HepG2 (cell line): ENCODE results near the gene SPI1. TPM values are rescaled to one million over a fixed set of nuclear protein-coding genes. Genes with fewer than 3 reads are reported as not detected.

ENCODE experiments used
- GLMP ChIP-seq: sonication (generic); formaldehyde crosslinking; IDR thresholded peaks from 2 replicates; pipeline ENCODE4 v1.9.0; 2021; ENCODE audit warnings: missing genetic modification reagents, mild to moderate bottlenecking, borderline replicate concordance
- IKZF1 ChIP-seq: fragments of 450-650 bp; IDR thresholded peaks from 2 replicates; pipeline ENCODE4 v1.7.1; 2016
- IRF9 ChIP-seq: sonication (generic); formaldehyde crosslinking; IDR thresholded peaks from 2 replicates; pipeline ENCODE4 v1.8.0; 2022; ENCODE audit warnings: missing genetic modification reagents, mild to moderate bottlenecking, borderline replicate concordance
- NBN ChIP-seq: fragments of 450-650 bp; conservative IDR thresholded peaks from 2 replicates; pipeline ENCODE4 v1.6.1; 2017
- NKX3-1 ChIP-seq: sonication (generic); formaldehyde crosslinking; IDR thresholded peaks from 2 replicates; pipeline ENCODE4 v1.5.0; 2020; ENCODE audit warnings: missing genetic modification reagents
- PRPF4 ChIP-seq: fragments of 200-400 bp; formaldehyde crosslinking; IDR thresholded peaks from 2 replicates; pipeline ENCODE4 v1.6.1; 2016; ENCODE audit warnings: low read length, low read depth; ENCODE audit not compliant: poor library complexity, severe bottlenecking
- RCOR2 ChIP-seq: IDR thresholded peaks from 2 replicates; pipeline ENCODE4 v1.6.1; 2016; ENCODE audit warnings: missing biosample characterization, missing genetic modification reagents
- SNAI1 ChIP-seq: sonication (generic); formaldehyde crosslinking; IDR thresholded peaks from 2 replicates; pipeline ENCODE4 v1.5.0; 2020; ENCODE audit warnings: mild to moderate bottlenecking, missing genetic modification reagents, borderline replicate concordance
- SYNCRIP ChIP-seq: fragments of 200-400 bp; formaldehyde crosslinking; IDR thresholded peaks from 2 replicates; pipeline ENCODE4 v1.6.1; 2018; ENCODE audit warnings: mild to moderate bottlenecking, low read depth, low read length; ENCODE audit not compliant: insufficient read depth
- TEAD2 ChIP-seq: sonication (generic); formaldehyde crosslinking; IDR thresholded peaks from 2 replicates; pipeline ENCODE4 v1.9.0; 2021; ENCODE audit warnings: missing genetic modification reagents
- TEAD3 ChIP-seq: optimal IDR thresholded peaks from 2 replicates; pipeline ENCODE3; 2016; ENCODE audit warnings: borderline replicate concordance
- TSC22D2 ChIP-seq: sonication (generic); formaldehyde crosslinking; IDR thresholded peaks from 2 replicates; pipeline ENCODE4 v1.5.1; 2020; ENCODE audit warnings: missing genetic modification reagents, mild to moderate bottlenecking, borderline replicate concordance
- ZKSCAN1 ChIP-seq: fragments of 150-350 bp; IDR thresholded peaks from 2 replicates; pipeline ENCODE4 v1.6.1; 2014; ENCODE audit warnings: low read length
- ZNF121 ChIP-seq: sonication (generic); formaldehyde crosslinking; IDR thresholded peaks from 2 replicates; pipeline ENCODE4 v1.5.0; 2020; ENCODE audit warnings: mild to moderate bottlenecking, missing genetic modification reagents
- ZNF441 ChIP-seq: sonication (generic); formaldehyde crosslinking; IDR thresholded peaks from 2 replicates; pipeline ENCODE4 v1.7.0; 2021; ENCODE audit warnings: missing genetic modification reagents, borderline replicate concordance
- ZNF547 ChIP-seq: sonication (generic); formaldehyde crosslinking; IDR thresholded peaks from 2 replicates; pipeline ENCODE4 v1.5.1; 2020; ENCODE audit warnings: mild to moderate bottlenecking, missing genetic modification reagents
- ZNF607 ChIP-seq: sonication (generic); formaldehyde crosslinking; IDR thresholded peaks from 2 replicates; pipeline ENCODE4 v1.5.1; 2020; ENCODE audit warnings: missing genetic modification reagents, mild to moderate bottlenecking, borderline replicate concordance
- ZSCAN29 ChIP-seq: sonication (generic); formaldehyde crosslinking; conservative IDR thresholded peaks from 2 replicates; pipeline ENCODE4 v1.4.0; 2020; ENCODE audit warnings: mild to moderate bottlenecking, missing genetic modification reagents
- polyA plus RNA-seq, 8 experiments: library from polyadenylated mRNA; depleted of rRNA in 3 of 8; stranded (reverse) in 7 of 8; unstranded in 1 of 8; fragments of >200 nt; fragmentation: Illumina TruSeq in 4 of 8; extraction: Trizol in 4 of 8; gene quantifications; 2 replicates each; pipeline versions ENCODE4 v1.2.1 to v1.2.3, GENCODE V29; 2011 to 2016; ENCODE audit warnings: low read depth in 4 of 8, missing spikeins in 1 of 8, mixed read lengths in 1 of 8; ENCODE audit not compliant: insufficient read depth in 1 of 8
- total RNA-seq, 5 experiments: library from RNA; depleted of rRNA; stranded (reverse); fragments of >200 nt; fragmentation: Illumina TruSeq; extraction: Trizol; gene quantifications; 2 replicates each; pipeline ENCODE4 v1.2.3, GENCODE V29; 2016; ENCODE audit warnings: low read depth in 1 of 5
- TF ChIP-seq, protein P1 (sequence below): sonication (generic); formaldehyde crosslinking; IDR thresholded peaks from 2 replicates; pipeline ENCODE4 v1.5.0; 2020; ENCODE audit warnings: mild to moderate bottlenecking, missing genetic modification reagents
- TF ChIP-seq, protein P2 (sequence below): sonication (generic); formaldehyde crosslinking; IDR thresholded peaks from 2 replicates; pipeline ENCODE4 v1.4.0; 2020; ENCODE audit warnings: low read depth, missing genetic modification reagents
- TF ChIP-seq, protein P3 (sequence below): sonication (generic); formaldehyde crosslinking; IDR thresholded peaks from 2 replicates; pipeline ENCODE4 v1.4.0; 2020; ENCODE audit warnings: mild to moderate bottlenecking, missing genetic modification reagents

The SPI1 gene
- total and polyA plus RNA-seq, 2 of the 13 experiments (the other 11 are each of a cell fraction or from before 2014, with no cell fraction given), result not detected

- TF ChIP-seq ZNF121 (CRISPR knock-in tag) (no peak), NKX3-1 (CRISPR knock-in tag) (no peak), TEAD2 (CRISPR knock-in tag) (no peak), SYNCRIP (no peak), ZNF441 (CRISPR knock-in tag) (no peak), RCOR2 (CRISPR knock-in tag) (no peak), ZNF607 (CRISPR knock-in tag) (no peak), SNAI1 (CRISPR knock-in tag) (no peak), IKZF1 (no peak), ZKSCAN1 (peak; percentile 70; the same call in 1 of the 2 replicates), ZNF547 (no peak), TEAD3 (CRISPR knock-in tag) (no peak), ZSCAN29 (CRISPR knock-in tag) (no peak), NBN (no peak), TSC22D2 (CRISPR knock-in tag) (no peak), IRF9 (CRISPR knock-in tag) (no peak), PRPF4 (no peak), GLMP (no peak)
- TF ChIP-seq, protein P1, sequence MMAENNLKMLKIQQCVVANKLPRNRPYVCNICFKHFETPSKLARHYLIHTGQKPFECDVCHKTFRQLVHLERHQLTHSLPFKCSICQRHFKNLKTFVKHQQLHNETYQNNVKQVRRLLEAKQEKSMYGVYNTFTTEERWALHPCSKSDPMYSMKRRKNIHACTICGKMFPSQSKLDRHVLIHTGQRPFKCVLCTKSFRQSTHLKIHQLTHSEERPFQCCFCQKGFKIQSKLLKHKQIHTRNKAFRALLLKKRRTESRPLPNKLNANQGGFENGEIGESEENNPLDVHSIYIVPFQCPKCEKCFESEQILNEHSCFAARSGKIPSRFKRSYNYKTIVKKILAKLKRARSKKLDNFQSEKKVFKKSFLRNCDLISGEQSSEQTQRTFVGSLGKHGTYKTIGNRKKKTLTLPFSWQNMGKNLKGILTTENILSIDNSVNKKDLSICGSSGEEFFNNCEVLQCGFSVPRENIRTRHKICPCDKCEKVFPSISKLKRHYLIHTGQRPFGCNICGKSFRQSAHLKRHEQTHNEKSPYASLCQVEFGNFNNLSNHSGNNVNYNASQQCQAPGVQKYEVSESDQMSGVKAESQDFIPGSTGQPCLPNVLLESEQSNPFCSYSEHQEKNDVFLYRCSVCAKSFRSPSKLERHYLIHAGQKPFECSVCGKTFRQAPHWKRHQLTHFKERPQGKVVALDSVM (CRISPR knock-in tag), result no peak
- TF ChIP-seq, protein P2, sequence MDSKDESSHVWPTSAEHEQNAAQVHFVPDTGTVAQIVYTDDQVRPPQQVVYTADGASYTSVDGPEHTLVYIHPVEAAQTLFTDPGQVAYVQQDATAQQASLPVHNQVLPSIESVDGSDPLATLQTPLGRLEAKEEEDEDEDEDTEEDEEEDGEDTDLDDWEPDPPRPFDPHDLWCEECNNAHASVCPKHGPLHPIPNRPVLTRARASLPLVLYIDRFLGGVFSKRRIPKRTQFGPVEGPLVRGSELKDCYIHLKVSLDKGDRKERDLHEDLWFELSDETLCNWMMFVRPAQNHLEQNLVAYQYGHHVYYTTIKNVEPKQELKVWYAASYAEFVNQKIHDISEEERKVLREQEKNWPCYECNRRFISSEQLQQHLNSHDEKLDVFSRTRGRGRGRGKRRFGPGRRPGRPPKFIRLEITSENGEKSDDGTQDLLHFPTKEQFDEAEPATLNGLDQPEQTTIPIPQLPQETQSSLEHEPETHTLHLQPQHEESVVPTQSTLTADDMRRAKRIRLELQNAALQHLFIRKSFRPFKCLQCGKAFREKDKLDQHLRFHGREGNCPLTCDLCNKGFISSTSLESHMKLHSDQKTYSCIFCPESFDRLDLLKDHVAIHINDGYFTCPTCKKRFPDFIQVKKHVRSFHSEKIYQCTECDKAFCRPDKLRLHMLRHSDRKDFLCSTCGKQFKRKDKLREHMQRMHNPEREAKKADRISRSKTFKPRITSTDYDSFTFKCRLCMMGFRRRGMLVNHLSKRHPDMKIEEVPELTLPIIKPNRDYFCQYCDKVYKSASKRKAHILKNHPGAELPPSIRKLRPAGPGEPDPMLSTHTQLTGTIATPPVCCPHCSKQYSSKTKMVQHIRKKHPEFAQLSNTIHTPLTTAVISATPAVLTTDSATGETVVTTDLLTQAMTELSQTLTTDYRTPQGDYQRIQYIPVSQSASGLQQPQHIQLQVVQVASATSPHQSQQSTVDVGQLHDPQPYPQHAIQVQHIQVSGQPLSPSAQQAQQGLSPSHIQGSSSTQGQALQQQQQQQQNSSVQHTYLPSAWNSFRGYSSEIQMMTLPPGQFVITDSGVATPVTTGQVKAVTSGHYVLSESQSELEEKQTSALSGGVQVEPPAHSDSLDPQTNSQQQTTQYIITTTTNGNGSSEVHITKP, result no peak
- TF ChIP-seq, protein P3, sequence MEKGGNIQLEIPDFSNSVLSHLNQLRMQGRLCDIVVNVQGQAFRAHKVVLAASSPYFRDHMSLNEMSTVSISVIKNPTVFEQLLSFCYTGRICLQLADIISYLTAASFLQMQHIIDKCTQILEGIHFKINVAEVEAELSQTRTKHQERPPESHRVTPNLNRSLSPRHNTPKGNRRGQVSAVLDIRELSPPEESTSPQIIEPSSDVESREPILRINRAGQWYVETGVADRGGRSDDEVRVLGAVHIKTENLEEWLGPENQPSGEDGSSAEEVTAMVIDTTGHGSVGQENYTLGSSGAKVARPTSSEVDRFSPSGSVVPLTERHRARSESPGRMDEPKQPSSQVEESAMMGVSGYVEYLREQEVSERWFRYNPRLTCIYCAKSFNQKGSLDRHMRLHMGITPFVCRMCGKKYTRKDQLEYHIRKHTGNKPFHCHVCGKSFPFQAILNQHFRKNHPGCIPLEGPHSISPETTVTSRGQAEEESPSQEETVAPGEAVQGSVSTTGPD (CRISPR knock-in tag), result no peak
Measured at GRCh38 chr11:47373876-47374719, 4.2 kb downstream of the SPI1 start (continued).
